ENCODE data around the gene SMAD1.

DNA sequence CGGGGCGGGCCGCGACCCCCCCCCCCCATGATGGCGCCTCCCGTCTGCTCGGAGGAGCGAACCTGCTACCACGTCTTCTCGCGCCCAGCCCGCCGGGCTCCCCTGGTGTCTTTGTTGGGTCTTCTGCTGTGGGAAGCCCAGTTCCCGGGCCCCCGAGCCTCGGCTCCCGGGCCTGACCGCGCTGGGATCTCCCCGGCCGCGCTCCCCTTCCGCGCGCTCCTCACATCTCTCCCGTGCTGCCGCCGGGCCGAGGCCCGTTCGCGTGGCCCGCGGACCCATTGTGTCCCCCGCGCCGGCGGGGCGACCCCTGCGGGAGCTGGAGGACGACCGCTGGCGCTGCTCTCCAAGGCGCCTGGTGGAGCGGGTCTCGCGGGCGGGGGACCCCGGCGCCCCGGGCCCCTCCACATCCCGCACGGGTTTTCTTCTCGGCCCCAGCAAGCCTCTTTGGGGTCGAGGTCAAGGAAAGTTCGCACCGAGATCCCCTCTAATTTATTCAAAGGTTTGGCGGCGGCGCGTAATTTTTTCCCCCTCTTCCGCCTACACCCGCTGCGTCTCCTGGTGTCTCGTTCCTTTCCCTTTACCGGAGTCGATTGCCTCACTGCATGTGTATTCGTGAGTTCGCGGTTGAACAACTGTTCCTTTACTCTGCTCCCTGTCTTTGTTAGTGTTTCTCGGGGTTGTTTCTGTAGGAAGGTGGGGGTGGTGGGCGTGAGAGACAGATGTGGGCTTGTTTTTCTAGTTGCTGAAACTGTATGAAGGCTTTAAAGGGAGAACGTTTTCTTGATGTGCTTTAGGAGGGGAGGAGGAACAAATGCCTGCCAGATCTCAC, 770 bp downstream of the SMAD1 start:
- TF ChIP-seq EZH2 (IDR thresholded peaks at IDR 0.05), result no peak
- TF ChIP-seq POLR2AphosphoS5 (IDR thresholded peaks at IDR 0.05; ENCODE audit: borderline replicate concordance, low read depth, low read length), result peak; percentile 80
- TF ChIP-seq FOXP2 (optimal IDR thresholded peaks at IDR 0.05; ENCODE audit: control extremely low read depth, extremely low read length, insufficient read depth), result no peak
